GM18909 (cell line): Measurements from ENCODE around the gene PCNT.
A peak's percentile ranks its signal among the peaks of the same experiment; 100 is the strongest.
"Not testable (repeated sequence)": the region's sequence is repeated elsewhere in the genome, so short reads cannot be mapped to it uniquely, and the experiment has no call there.

ENCODE experiments used
- ATAC-seq: cut with Tn5 transposase; IDR thresholded peaks from one replicate; pipeline ENCODE4 v1.9.1; 2021; ENCODE audit warnings: mild to moderate bottlenecking; ENCODE audit not compliant: unreplicated experiment, poor library complexity

Gene PCNT

DNA sequence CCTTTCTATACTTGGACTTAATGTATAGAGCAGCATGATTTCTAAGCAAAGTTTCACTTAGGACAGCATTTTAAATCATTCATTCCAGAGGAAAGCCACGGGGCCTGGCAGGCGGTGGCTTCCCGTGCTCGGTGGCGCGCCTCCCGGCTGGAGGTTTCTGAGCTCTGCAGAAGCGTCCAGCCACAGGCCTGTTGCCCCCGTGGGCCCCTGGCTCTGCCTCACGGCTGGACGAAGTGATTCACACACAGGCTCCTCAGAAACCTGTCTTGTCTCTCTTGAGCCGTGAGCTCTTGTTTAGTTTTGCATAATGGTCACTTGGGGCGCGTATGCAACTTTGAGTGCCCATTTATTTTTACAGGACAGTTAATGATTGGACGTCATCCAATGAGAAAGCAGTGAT lies 112.7 kb downstream of the PCNT start:
- ATAC-seq, result no peak

DNA sequence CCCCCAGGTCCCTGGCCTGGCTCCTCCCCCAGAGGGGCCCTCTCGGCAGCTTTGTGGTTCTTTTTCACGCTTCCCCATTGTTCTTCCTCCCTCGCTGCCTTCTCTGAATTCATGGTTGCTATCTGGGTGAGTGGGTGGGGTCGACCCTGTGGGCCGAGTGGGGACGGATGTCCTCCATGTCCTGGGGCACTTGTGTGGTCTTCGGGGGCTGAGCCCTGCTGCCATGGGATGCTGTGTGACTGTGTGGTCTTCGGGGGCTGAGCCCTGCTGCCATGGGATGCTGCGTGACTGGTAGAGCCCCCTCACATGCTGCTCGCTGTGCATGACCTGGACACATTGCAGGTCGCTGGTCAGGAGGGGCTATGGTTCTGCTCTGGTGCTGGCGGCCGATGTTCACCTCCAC lies 113.1 kb downstream of the PCNT start:
- ATAC-seq, result no peak

DNA sequence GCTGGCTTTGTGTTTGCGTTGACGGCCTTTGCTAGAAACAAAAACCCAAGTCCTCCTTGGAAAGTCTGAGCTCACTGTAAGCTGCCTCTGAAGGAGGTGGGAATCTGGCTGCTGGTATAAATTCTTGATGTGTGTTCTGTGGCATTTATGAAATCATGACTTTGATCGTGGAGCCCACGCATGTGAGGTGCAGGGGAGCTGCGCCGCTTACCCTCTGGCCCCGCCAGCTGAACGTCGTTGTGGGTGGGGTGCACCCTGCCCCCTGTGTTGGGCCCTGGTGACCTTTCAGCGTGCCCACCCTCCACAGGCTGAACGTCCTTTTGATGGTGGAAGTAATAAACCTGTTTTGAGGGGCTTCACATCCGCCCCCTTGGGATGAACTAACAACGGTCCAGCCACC lies 113.6 kb downstream of the PCNT start:
- no peak for ATAC-seq

DNA sequence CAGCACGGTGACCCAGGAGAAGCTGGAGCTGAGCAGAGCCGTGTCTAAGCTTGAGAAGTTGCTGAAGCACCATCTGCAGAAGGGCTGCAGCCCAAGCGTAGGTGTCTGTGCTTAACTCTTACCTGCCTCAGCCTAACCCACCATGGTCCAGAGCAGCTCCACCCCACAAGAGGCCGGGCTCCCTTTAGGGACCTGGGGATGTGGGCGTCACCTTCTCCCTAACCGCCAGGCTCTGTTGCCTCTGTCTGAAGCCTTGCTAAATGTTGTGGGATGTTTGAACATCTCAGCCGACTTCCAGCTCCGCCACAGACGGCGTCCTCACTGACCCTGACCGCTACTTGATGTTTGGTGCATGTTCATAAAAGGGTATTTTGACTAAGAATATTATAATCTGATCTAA lies 114.3 kb downstream of the PCNT start:
- ATAC-seq, result no peak

DNA sequence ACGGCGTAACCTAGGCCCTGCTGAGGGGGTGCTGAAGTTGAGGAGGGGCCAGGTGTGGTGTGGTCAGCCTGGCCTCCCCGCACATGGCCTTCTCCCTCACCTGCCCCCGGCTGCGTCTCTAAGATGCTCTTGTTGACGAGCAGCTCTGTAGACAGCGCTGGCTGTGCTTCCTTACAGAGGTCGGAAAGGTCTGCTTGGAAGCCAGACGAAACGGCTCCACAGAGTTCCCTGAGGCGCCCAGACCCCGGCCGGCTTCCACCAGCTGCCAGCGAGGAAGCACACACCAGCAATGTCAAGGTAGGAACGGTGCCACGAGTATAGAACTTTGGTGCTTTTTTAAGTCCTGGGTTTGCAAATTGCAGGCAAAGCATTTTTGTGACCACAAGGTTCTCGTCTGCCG lies 116.0 kb downstream of the PCNT start:
- no peak for ATAC-seq

DNA sequence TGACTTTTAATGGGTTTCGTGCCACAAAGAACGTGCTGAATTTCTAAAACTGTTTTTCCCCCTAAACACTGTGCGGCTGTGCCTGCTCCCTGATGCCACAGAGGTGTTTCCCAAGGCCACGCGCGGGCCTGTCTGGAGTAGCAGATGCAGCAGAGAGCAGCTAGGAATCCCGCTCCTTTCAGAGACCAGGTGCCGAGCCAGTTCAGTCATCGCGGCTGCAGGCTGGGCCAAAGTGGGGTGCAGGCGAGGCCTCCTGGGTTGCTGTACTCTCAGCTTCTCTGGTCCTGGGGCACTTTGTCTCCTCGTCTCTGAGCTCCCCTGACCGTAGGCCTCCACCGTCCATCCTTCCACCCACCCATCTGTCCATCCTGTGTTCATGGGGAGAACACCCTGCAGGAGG lies 117.4 kb downstream of the PCNT start:
- no peak for ATAC-seq

DNA sequence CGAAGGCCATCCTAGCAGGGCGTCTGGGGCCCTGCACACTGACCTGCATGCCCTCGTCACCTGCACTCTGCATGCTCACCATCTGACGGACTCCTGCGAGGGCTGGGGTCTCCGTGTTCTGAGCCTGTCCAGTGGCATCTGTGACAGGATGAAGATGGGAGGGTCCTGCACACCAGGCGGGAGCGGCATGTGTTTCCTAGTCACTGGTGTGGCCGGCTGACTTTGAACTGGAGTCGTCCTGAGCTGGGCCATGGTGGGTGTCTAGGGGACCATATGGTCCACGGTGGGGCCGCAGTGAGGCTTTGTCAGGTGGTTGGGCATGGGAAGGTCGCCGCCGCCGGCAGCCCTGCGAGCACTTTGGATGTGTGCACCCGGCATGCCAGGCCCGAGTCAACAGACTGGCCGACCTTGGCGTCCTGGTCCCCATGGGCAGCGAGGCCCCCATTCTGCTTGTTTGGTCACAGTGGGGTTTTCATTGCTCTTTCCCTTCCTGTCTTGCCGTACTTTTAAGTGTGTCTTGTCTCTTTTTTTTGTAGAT lies 118.1 kb downstream of the PCNT start:
- no peak for ATAC-seq

DNA sequence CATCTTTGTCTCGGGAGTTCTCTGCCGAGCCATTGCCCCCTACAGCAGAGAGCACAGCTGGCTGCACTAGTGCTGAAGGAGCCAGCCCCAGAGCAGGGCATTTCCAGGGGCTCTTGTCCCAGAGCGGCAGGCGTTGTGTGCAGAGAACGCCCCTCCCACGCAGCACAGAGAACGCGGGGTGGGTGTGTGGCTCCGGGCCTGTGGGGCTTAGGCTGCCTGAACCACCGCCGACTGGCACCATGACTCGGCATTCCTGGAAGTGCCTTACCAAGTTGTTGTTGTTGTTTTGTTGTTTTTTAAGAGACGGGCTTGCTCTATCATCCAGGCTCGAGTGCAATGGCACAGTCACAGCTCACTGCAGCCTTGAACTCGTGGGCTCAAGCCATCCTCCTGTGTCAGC lies 119.0 kb downstream of the PCNT start:
- ATAC-seq, result no peak

DNA sequence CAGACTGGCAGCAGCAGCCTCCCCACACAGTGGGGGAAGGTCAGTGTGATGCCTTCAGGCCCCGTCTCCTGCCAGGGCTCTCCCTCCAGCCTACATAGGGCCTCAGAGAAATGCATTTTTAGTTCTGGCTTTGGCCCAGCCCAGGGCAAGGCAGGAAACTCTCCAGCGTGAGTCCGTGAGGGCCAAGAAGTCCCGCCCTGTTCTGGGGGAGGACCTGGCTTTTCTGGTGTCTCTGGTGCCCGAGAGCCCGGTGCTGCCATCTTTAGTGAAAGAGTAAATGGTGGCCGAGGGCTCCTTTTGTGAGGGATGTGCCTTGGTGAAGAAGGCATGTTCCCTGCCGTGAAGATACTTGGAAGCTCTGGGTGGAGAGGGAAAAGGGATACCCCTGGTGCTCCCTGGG lies 120.0 kb downstream of the PCNT start:
- ATAC-seq, result no peak

DNA sequence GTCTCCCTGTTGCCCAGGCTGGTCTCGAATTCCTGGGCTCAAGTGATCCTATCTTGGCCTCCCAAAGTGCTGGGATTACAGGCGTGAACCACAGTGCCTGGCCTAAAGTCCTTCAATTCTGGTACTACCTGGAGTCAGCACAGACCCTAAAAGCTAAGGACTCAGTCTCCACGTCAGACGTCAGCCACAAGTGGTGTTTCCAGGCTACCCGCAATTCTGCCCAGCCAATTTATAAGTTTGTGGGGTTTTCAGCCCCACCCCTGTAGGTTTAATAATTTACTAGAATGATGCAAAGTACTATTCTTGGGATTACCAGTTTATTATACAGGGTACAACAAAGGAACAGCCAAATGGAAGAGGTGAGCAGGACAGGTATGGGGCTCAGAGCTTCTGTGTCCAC lies 124.2 kb downstream of the PCNT start:
- ATAC-seq, result no peak

DNA sequence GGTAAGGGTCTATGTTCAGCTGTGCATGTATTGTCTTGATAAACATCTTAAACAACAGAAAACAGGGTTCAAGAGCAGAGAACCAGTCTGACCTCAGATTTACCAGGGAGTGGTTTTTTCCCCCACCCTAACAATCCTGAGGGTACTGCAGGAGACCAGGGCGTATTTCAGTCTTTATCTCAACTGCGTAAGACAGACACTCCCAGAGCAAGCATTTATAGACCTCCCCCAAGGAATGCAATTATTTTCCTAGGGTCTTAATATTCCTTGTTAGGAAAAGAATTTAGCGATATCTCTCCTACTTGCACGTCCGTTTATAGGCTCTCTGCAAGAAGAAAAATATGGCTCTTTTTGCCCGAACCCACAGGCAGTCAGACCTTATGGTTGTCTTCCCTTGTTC lies 124.9 kb downstream of the PCNT start:
- not testable (repeated sequence) for ATAC-seq

DNA sequence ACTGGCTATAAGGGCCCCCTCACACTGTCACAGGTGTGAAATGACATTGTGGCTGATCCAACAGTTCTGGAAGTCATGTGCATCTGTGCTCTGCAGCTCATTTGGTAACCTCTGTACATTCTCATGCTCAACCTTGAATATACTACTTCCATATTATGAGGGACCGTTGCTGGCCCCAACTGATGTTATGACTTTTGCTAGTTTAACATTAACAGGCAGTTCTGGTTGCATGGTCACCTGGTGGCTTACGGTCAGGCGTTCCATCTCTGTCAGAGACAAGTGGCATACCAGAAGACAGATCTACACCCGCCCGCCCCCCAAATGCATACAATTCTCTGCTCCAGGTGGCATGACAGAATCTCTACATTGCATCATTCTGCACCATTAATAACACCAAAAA lies 128.8 kb downstream of the PCNT start:
- no peak for ATAC-seq

DNA sequence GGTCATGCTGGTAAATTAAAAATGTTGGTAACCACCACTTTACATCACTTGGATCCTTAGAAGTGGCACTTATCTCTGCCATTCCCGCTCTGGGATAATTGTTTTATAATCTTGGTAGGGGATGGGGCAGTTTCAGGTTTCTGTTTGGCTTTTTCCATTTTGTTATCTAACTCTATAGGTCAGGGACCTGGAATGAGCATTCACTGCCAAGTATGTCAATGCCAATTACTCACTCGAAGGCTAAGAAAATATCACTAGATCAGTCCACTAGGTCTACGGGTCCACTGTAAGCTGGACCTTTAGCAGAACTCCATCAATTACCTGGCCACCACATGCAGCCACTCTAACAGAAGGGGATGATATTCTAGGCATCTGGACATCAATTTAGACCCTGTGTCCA lies 130.2 kb downstream of the PCNT start:
- no peak for ATAC-seq

DNA sequence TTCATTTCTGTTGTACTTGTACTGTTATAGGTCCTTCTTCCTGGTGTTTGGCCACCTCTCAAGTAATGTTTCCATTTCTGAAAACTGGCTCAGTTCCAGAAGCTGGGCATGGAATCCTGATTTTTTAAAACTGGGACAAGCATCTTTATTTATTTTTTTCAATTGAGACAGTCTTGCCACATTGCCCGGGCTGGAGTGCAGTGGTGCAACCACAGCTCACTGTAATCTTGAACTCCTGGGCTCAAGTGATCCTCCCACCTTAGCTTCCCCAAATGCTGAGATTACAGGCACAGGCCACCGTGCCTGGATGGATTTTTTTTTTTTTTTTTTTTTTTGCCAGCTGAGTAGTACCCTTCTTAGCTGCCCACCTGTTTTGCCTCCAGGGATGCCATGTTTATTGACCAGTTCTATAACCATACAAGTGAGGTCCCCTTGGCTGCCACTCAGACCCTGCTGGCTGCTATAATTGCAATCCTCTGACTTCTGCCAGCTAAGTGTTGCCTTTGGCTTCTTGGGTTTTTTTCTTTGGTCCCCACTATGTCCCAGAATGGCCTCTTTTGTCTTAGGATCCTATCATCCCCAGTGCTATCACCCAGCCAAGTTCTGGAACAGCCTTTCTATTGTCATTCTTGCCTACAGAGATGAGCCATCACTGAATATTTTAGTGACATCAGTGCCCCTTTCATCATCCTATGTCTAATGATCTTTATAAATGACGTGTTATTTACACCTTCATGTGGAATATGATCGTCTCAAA lies 130.9 kb downstream of the PCNT start:
- ATAC-seq, result no peak

DNA sequence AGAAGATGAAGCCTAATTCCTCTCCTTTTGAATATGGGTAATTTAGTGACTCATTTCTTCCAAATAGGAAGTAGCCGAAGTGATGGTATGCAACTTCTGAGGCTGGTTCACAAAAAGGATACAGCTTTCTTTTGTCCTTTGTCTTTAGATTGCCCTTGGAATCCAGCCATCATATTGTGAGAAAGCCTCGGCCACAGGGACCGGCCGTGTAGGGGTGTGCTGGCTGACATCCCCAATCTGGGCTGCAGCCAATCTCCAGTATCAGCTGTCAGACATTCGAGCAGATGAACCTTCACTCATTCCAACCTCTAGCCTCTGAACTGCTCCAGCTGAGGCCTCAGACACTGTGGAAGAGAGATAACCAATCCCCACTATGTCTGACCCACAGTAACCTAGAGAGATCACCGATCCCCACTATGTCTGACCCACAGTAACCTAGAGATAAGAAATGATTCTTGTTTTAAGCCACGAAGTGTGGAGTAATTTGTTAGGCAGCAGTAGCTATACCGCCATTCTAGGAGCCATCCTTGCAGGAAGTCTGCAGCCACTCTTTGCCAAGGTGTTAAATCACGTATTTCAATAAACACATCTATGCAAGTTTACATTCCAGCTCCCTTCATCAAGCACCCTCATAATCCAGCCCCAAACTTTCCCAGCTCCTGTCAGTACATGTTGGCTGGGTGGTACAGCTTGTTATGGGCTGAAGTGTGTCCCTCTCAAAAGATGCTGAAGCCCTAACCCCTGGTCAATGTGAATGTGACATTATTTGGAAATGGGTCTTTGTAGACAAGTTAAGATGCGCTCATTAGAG lies 131.8 kb downstream of the PCNT start:
- ATAC-seq, result no peak

DNA sequence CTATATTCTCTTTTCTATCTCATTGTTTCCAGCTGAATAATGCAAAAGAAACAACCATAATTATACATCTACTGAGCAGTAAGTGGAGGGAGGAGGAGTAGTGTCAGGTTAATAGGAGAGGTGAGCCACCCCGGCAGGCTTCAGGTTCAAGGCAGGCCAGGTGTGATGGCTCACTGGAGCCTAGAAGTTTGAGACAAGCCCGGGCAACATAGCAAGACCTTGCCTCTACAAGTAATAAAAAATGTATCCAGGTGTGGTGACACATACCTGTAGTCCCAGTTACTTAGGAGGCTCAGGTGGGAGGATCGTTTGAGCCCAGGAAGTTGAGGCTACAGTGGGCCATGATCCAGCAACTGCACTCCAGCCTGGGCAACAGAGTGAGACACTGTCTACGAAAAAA lies 132.8 kb downstream of the PCNT start:
- no peak for ATAC-seq

DNA sequence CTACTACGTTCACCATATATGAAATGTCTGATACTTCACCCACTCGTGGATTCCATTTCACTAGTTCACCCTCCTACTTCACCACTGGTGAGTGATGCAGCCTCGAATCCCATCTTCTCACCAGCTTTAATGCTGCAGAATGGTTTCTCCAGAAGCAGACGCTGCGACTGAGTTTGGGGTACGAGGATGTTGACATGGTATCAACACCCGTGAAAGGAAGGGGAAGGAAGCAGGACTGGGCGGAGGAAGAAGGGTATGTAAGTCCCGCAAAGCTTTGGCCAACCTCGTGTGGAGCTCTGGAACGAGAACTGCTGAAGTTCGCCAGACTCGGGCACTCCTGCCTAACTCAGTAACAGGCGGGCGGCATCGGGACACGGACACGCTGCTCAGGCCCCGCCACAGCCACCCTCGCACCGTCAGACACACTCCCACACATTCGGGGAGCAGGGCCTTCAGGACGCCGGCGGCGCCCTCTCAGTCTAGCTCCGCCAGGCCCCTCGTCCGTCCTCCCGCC lies 133.9 kb downstream of the PCNT start:
- peak; percentile 28 for ATAC-seq

DNA sequence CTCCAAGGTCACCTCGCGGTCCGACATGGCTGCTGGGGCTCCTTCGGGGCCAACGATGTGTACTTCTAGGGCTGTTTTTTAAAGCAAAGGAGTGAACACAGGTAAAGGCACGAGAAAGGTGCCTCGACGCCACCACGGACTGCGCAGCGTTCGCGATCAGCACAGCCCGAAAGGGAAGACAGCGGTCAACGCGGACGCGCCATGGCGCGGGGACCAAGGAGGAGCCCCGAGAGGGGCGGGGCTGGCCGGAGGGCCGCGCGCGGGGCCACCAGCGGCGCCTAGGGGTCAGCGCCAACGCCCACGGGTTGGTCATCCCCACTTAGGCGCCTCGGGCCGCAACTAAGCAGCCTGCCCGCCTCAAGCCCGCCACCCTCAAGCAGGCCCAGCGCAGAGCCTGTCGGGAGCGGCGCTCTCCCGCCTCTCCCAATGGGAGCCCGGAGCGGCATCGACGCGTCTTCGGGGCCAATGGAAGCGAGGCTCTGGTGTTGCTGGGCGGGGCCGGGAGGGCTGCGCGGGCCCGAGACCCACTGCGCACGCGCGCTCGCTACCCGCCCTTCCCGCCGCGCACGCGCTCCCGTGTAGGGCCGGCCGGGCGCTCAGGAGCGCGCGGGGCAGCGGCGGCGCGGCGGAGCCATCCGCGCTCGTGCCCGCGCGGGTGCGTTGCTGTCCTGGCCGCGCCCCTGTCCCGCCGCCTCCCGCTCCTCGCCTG lies 134.5 kb downstream of the PCNT start, which contains the start of gene DIP2A:
DIP2A (plus strand) TSS at position 577 of the 709 bp plus-strand sequence. CDS start 241 bp downstream, outside the sequence.
- ATAC-seq, result peak; percentile 91

DNA sequence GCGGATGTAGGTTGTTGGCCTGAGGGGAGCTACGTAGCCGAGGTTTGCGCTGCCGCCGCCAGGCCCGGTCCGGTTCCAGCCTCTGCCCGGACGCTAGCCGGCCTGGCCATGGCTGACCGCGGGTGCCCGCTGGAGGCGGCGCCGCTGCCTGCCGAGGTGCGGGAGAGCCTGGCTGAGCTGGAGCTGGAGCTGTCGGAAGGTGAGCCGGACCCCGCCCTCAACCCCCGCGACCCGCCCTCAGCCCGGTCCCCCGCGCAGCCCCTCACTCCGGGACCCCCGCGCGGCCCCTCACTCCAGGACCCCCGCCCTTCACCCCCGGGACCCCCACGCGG lies 135.0 kb downstream of the PCNT start:
- ATAC-seq, result no peak

DNA sequence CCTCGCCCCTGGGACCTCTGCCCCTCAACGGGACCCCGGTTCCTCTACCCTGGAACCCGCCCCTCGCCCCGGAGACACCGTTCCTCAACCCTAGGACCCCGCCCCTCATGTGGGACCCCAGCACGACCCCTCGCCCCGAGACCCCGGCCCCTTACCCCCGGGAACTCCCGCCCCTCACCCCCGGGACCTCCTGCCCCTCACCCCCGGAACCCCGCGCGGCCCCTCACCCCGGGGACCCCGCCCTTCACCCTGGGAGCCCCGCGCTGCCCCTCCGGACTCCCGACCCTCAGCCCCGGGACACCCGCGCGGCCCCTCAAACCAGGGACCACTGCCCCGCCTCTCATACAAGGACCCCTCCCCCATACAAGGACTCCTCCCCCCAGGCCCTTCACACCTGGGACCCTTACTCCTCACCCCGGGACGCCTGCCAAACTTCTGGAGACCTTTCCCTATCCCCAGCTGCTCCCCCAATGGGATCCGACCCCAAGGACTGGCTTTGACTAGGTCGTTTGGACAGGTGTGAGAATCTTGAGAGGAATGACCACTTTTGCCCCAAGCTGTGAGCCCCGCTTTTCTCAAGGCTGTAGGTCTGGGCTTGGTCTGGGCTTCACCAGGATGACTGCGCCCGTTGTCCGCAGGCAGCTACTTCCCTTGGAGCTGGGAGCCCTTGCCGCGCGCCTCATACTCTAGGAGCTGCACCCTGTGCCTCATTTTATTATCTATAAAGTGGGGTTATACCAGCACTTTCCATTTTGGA lies 135.6 kb downstream of the PCNT start:
- ATAC-seq, result no peak
